Kidney (tissue), 14 donors: ENCODE data around the gene HOXA9. TPM values are rescaled to one million over a fixed set of nuclear protein-coding genes. Genes with fewer than 3 reads are reported as not detected.

Source experiments
- DNase-seq, 5 donors: peaks; one replicate each; pipeline ENCODE4 v3.0.0-alpha.2; 2013 to 2020
- FAIRE-seq: peaks from 2 replicates; lab custom pipeline; 2012; peaks lifted over from hg19 to GRCh38; lab: Jason Lieb, UNC
- H3K27ac ChIP-seq, 2 donors: one replicate each; pipeline ENCODE4 v1.7.0; 2013; ENCODE audit warnings: low read depth in 2 of 2, low read length in 2 of 2, inconsistent platforms in 1 of 2
- H3K27me3 ChIP-seq: one replicate; pipeline ENCODE4 v1.7.1; 2013; ENCODE audit warnings: low read length, inconsistent platforms; ENCODE audit not compliant: control insufficient read depth, insufficient read depth
- H3K36me3 ChIP-seq, 3 donors: one replicate each; pipeline versions ENCODE4 v1.7.0 to v1.7.1; 2013; ENCODE audit warnings: low read length in 3 of 3, control low read depth in 1 of 3, inconsistent platforms in 1 of 3; ENCODE audit not compliant: insufficient read depth in 3 of 3, control insufficient read depth in 2 of 3
- H3K4me1 ChIP-seq, 3 donors: one replicate each; pipeline versions ENCODE4 v1.7.0 to v1.7.1; 2013; ENCODE audit warnings: low read length in 3 of 3, inconsistent platforms in 1 of 3, low read depth in 1 of 3; ENCODE audit not compliant: control insufficient read depth in 2 of 3, insufficient read depth in 2 of 3
- H3K4me3 ChIP-seq, 3 donors: one replicate each; pipeline versions ENCODE4 v1.7.0 to v1.8.1; 2013; ENCODE audit warnings: low read length in 3 of 3, control low read depth in 1 of 3, inconsistent platforms in 1 of 3
- H3K9ac ChIP-seq, 3 donors: one replicate each; pipeline versions ENCODE4 v1.7.0 to v1.7.1; 2013; ENCODE audit warnings: low read length in 3 of 3, control low read depth in 1 of 3, inconsistent platforms in 1 of 3
- H3K9me3 ChIP-seq, 3 donors: one replicate each; pipeline versions ENCODE4 v1.7.0 to v1.7.1; 2013; ENCODE audit warnings: low read length in 3 of 3, control low read depth in 1 of 3, inconsistent platforms in 1 of 3; ENCODE audit not compliant: control insufficient read depth in 2 of 3, insufficient read depth in 1 of 3
- intact Hi-C: fragments of 100-400 bp; cut with DNase I; formaldehyde crosslinking; loops from one replicate; pipeline ENCODE4 v1.11.1; 2022
- microRNA-seq: library from miRNA; unstranded; fragments of <30 nt; microRNA quantifications from one replicate; pipeline ENCODE4 v1.2.0, GENCODE V29; 2020
- polyA plus RNA-seq: library from polyadenylated mRNA; stranded (reverse); fragments of 350-450 nt; fragmentation: Illumina TruSeq; extraction: RNeasy Lipid Tissue Mini Kit (QIAGEN cat#74804); gene quantifications from one replicate; pipeline ENCODE4 v1.2.3, GENCODE V29; 2014; ENCODE audit warnings: low read depth, low replicate concordance; ENCODE audit not compliant: insufficient read depth
- total RNA-seq: library from RNA; stranded (reverse); fragmentation: NEBNext Ultra II Directional; extraction: Animal tissue kit (Norgen Biotek cat#: 25700); gene quantifications from one replicate; pipeline ENCODE4 v1.2.1, GENCODE V29; 2021
- TF ChIP-seq, protein P1 (sequence below): IDR thresholded peaks from 3 replicates; pipeline ENCODE4 v1.5.1; 2012; ENCODE audit warnings: mild to moderate bottlenecking, moderate library complexity, borderline replicate concordance; ENCODE audit not compliant: insufficient read depth; ENCODE audit errors: extremely low read depth
- donor health status: control.
- donor health status: control.
- donor health status: control.
- donor health status: control.
- donor health status: control.
- donor health status: DM: yes; HTN: yes; CAD: no.
- donor health status: Normal renal cell carcinoma (clear cell type).

Gene HOXA9
- total and polyA plus RNA-seq, 2 donors from 2014 or later: 36.7 to 36.8 TPM

DNA sequence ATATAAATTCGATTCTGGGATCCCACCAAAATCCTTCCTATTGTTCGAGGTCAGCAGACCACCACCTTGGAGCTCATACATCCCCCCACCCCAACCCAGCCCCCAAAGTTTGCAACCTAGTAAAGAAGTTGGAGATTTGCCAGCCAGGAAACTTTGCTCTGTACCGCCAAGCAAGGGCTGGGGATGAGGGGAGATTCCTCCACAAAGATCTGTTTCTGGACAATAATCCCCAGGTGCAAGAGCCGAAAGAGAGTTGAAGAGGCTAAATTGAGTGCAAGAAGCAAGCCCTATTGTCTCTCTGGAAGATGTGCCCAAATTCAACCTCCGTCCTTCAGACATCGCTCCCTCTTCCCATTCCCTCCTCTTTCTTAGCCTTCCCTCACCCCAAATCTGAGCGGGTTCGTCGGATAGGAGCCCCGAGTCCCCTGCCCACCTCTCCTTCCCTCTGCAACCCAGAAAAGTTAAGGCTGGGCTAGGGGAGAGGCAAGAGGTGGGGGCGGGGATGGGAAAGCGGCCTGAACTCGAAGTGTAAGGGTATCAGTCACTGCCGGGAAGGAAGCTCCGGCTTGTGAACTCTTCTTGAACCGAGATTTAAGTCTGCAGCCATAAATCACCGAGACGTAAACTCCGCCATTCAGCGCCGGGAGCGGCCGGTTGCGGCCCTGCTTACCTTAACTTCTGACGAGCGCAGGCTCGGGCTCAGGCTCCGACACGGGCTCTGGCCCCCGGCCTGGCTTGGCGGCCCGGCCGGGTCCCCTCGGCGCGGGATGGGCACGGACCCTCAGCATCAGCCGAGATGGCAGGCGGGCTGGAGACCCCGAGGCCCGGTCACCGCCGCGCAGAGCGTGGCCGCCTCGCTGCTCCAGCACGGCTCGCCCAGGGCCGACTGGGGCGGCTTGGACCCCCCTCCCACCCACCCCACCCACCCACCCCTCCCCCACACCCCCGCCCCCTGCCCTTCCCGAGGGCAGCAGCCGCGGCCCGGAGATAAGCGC lies 52.1 kb downstream of the HOXA9 start:
- Histone ChIP-seq H3K9me3 (no peaks in the 10 kb centered on the region), H3K4me3 (peak overlapping the region; percentile 65 to 94 (median 69)), H3K9ac (peak overlapping the region; percentile 35 to 94 (median 92)), H3K36me3 (peaks cover 0 to 5% (median 5%) of the 10 kb centered on the region in 3 donors), H3K4me1 (peaks cover 11 to 20% (median 16%) of the 10 kb centered on the region in 3 donors), H3K27ac (peak overlapping the region; percentile 96 to 97), H3K27me3 (no peaks in the 10 kb centered on the region)
- FAIRE-seq (no peak), DNase-seq (peak; percentile 95 to 97 (median 96))
- intact Hi-C loops: no loop called here
- TF ChIP-seq, protein P1, sequence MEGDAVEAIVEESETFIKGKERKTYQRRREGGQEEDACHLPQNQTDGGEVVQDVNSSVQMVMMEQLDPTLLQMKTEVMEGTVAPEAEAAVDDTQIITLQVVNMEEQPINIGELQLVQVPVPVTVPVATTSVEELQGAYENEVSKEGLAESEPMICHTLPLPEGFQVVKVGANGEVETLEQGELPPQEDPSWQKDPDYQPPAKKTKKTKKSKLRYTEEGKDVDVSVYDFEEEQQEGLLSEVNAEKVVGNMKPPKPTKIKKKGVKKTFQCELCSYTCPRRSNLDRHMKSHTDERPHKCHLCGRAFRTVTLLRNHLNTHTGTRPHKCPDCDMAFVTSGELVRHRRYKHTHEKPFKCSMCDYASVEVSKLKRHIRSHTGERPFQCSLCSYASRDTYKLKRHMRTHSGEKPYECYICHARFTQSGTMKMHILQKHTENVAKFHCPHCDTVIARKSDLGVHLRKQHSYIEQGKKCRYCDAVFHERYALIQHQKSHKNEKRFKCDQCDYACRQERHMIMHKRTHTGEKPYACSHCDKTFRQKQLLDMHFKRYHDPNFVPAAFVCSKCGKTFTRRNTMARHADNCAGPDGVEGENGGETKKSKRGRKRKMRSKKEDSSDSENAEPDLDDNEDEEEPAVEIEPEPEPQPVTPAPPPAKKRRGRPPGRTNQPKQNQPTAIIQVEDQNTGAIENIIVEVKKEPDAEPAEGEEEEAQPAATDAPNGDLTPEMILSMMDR: no peak

Small RNA genes lying within 50 kb of the gene (microRNA-seq; reads per million reads assigned to microRNA genes)
- 2,648 reads per million, percentile 86 among the genes with 10 or more reads in this experiment for gene MIR196B

Other genes starting within 250 kb of the HOXA9 start
- gene HOXA1, start 69.5 kb downstream of the HOXA9 start, total RNA-seq: 2.4 TPM
- gene HOXA1, start 69.5 kb downstream of the HOXA9 start, polyA plus RNA-seq: 1.1 TPM
- 2.9 TPM for gene HOXA2, start 62.9 kb downstream of the HOXA9 start, total RNA-seq
- gene HOXA2, start 62.9 kb downstream of the HOXA9 start, polyA plus RNA-seq: 1.3 TPM
- 11.2 TPM for gene HOXA4, start 34.8 kb downstream of the HOXA9 start, total RNA-seq
- gene HOXA4, start 34.8 kb downstream of the HOXA9 start, polyA plus RNA-seq: 13.0 TPM
- gene HOXA5, start 21.9 kb downstream of the HOXA9 start, total RNA-seq: 38.0 TPM
- 19.4 TPM for gene HOXA5, start 21.9 kb downstream of the HOXA9 start, polyA plus RNA-seq
- gene HOXA6, start 17.8 kb downstream of the HOXA9 start, total RNA-seq: 22.0 TPM
- 1.1 TPM for gene HOXA6, start 17.8 kb downstream of the HOXA9 start, polyA plus RNA-seq
- 21.2 TPM for gene HOXA3, start 13.0 kb downstream of the HOXA9 start, total RNA-seq
- gene HOXA3, start 13.0 kb downstream of the HOXA9 start, polyA plus RNA-seq: 6.3 TPM
- gene HOXA7, start 8.9 kb downstream of the HOXA9 start, total RNA-seq: 31.3 TPM
- gene HOXA7, start 8.9 kb downstream of the HOXA9 start, polyA plus RNA-seq: 23.8 TPM
- 16.3 TPM for gene HOXA10, start 8.8 kb upstream of the HOXA9 start, total RNA-seq
- 17.9 TPM for gene HOXA10, start 8.8 kb upstream of the HOXA9 start, polyA plus RNA-seq
- 5.2 TPM for gene HOXA11, start 19.7 kb upstream of the HOXA9 start, total RNA-seq
- gene HOXA11, start 19.7 kb upstream of the HOXA9 start, polyA plus RNA-seq: 5.5 TPM
- 0.44 TPM for gene HOXA13, start 34.6 kb upstream of the HOXA9 start, total RNA-seq
- gene HOXA13, start 34.6 kb upstream of the HOXA9 start, polyA plus RNA-seq: 0.17 TPM
- gene EVX1, start 77.3 kb upstream of the HOXA9 start, total RNA-seq: not detected
- gene EVX1, start 77.3 kb upstream of the HOXA9 start, polyA plus RNA-seq: 0.62 TPM